CD4-positive, alpha-beta T cell (primary cell): ENCODE data around the gene DDIT3. TPM values are rescaled to one million over a fixed set of nuclear protein-coding genes. Genes with fewer than 3 reads are reported as not detected.

Experiments used
- ATAC-seq: fragments of 200-7000 bp; cut with Tn5 transposase; one replicate; pipeline ENCODE4 v1.10.0; 2022; ENCODE audit warnings: mild to moderate bottlenecking; ENCODE audit not compliant: poor library complexity
- CTCF ChIA-PET: fragments of 350-600 bp; sonication (Branson Sonifier 250); formaldehyde crosslinking; loops from one replicate; lab custom pipeline; 2021; ENCODE audit warnings: antibody characterized with exemption, inconsistent platforms; lab: Charles Lee
- POLR2A ChIA-PET: fragments of 350-600 bp; sonication (Branson Sonifier 250); formaldehyde crosslinking; loops from one replicate; lab custom pipeline; 2021; ENCODE audit warnings: antibody characterized with exemption, inconsistent platforms; lab: Charles Lee
- DNase-seq, 14 experiments: peaks; one replicate each; pipeline ENCODE4 v3.0.0-alpha.2; 2013 to 2020; ENCODE audit warnings: mixed read lengths in 2 of 14
- H3K27ac ChIP-seq, 2 donors: one replicate each; pipeline versions ENCODE4 v1.5.1 to v1.7.0; 2013; ENCODE audit warnings: low read length in 2 of 2, low read depth in 1 of 2, mild to moderate bottlenecking in 1 of 2
- H3K27me3 ChIP-seq, 2 experiments: 1 replicate in 1 of 2; 2 replicates in 1 of 2; pipeline versions ENCODE4 v1.6.1 to v1.7.0; 2013; ENCODE audit warnings: low read length in 2 of 2, control low read depth in 1 of 2, mild to moderate bottlenecking in 1 of 2, moderate library complexity in 1 of 2; ENCODE audit not compliant: insufficient read depth in 2 of 2, control insufficient read depth in 1 of 2
- H3K36me3 ChIP-seq: one replicate; pipeline ENCODE4 v1.6.1; 2013; ENCODE audit warnings: low read length, control low read depth; ENCODE audit not compliant: insufficient read depth
- H3K4me1 ChIP-seq: one replicate; pipeline ENCODE4 v1.6.1; 2013; ENCODE audit warnings: low read length, control low read depth; ENCODE audit not compliant: insufficient read depth
- H3K4me3 ChIP-seq: one replicate; pipeline ENCODE4 v1.5.1; 2013; ENCODE audit warnings: mild to moderate bottlenecking, low read length, moderate library complexity
- H3K9me3 ChIP-seq, 2 experiments: 1 replicate in 1 of 2; 2 replicates in 1 of 2; pipeline versions ENCODE4 v1.6.1 to v1.7.0; 2013; ENCODE audit warnings: low read length in 2 of 2, mild to moderate bottlenecking in 2 of 2, control low read depth in 1 of 2, moderate library complexity in 1 of 2; ENCODE audit not compliant: control insufficient read depth in 1 of 2, insufficient read depth in 1 of 2
- H3K27ac Mint-ChIP-seq: one replicate; pipeline ENCODE4 v1.8.0; 2020; ENCODE audit warnings: mixed read lengths
- H3K27me3 Mint-ChIP-seq: one replicate; pipeline ENCODE4 v1.8.0; 2021; ENCODE audit warnings: mixed read lengths
- H3K36me3 Mint-ChIP-seq: one replicate; pipeline ENCODE4 v1.8.0; 2021; ENCODE audit warnings: low read depth, mixed read lengths
- H3K4me1 Mint-ChIP-seq: one replicate; pipeline ENCODE4 v1.8.0; 2021; ENCODE audit warnings: low read depth, mixed read lengths
- H3K4me3 Mint-ChIP-seq: one replicate; pipeline ENCODE4 v1.8.0; 2020; ENCODE audit warnings: mild to moderate bottlenecking, mixed read lengths
- H3K9me3 Mint-ChIP-seq: one replicate; pipeline ENCODE4 v1.8.0; 2020; ENCODE audit warnings: mixed read lengths
- CTCF ChIP-seq: fragments of 200-600 bp; IDR thresholded peaks from one replicate; pipeline ENCODE4 v1.8.0; 2022; ENCODE audit warnings: antibody characterized with exemption, mild to moderate bottlenecking
- intact Hi-C, 2 experiments: fragments of 100-400 bp; cut with DNase I in 1 of 2; cut with micrococcal nuclease in 1 of 2; formaldehyde crosslinking; loops; one replicate each; pipeline versions ENCODE4 v1.15.1 to v1.9.0; 2023 to 2025; cut with DNase I, micrococcal nuclease
- total RNA-seq, 174 experiments: library from RNA in 2 of 174; stranded (reverse) in 2 of 174; gene quantifications; one replicate each; pipeline ENCODE4 v1.2.3 and lab custom pipeline; 2021 to 2026

DDIT3 gene
- total RNA-seq, 2 experiments from 2014 or later = 145 TPM

DNA sequence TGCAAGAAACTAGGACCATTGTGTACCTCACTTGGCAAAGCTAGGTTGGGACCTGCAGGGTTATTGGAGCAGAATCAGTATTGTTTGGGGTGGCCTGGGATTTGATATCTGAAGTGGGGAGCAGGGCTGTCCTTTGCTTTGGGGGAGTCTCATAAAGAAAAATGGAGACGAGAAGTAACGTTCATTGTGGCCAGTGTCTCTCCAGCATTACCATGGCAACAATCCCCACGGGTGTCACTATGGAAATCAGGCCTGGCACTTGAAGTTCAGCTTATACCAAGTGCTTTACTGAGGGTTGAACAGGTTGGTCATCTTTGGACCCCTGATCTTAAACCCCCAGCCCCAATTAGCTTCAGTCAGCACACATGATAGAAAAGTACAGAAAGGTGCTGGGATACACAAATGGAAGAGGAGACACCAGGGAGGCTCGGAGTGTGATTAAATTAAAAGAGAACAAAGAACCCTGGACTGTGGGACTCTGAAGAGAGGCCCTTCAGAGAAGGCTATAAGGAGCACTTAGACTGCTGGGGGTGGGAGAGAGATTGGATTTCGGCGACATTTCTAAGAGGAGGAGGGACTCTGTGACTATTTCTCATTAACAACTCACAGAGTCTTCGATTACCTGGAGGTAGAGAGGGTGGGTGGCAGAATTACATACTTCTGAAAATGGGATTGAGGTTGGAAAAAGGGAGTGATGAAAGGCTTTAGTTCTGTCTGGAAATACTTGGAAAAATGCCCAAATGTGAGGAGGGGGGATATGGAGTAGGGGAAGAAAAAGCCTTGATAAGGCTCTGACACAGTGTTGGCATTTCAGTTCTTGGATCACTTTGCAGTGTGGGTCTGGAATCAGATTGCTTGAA is 33.3 kb upstream of the DDIT3 start:
- Mint-ChIP-seq H3K4me1 (peaks cover 8% of the 10 kb centered on the region), H3K9me3 (no peaks in the 10 kb centered on the region), H3K27ac (no peak overlapping the region), H3K4me3 (no peak overlapping the region), H3K27me3 (peaks cover 4% of the 10 kb centered on the region), H3K36me3 (no peaks in the 10 kb centered on the region)
- Histone ChIP-seq H3K4me1 (peaks cover 16% of the 10 kb centered on the region), H3K4me3 (no peak overlapping the region), H3K36me3 (no peaks in the 10 kb centered on the region), H3K27me3 (peaks cover 4 to 8% of the 10 kb centered on the region in 2 experiments), H3K27ac (no peak overlapping the region), H3K9me3 (no peaks in the 10 kb centered on the region)
- POLR2A ChIA-PET = no interaction called here
- no peak for TF ChIP-seq CTCF
- intact Hi-C loops = loop anchor here in 1 of 2 experiments (10.0 kb wide), 1 partner anchor 1009 kb away; no protein-coding TSS in a partner anchor
- CTCF ChIA-PET = no interaction called here
- DNase-seq (no peak), ATAC-seq (no peak)

- H3K4me1 ChIP-seq = peaks cover 16% of the 10 kb centered on the region
- POLR2A ChIA-PET = no interaction called here
- H3K4me3 Mint-ChIP-seq = no peak overlapping the region
- no peaks in the 10 kb centered on the region for H3K36me3 ChIP-seq
- H3K36me3 Mint-ChIP-seq = no peaks in the 10 kb centered on the region
- H3K9me3 ChIP-seq = no peaks in the 10 kb centered on the region
- no peaks in the 10 kb centered on the region for H3K9me3 Mint-ChIP-seq
- no peak overlapping the region for H3K4me3 ChIP-seq
- ATAC-seq = no peak
- no peak overlapping the region for H3K27ac Mint-ChIP-seq
- CTCF ChIA-PET = no interaction called here
- peaks cover 4% of the 10 kb centered on the region for H3K27me3 Mint-ChIP-seq
- no peak overlapping the region for H3K27ac ChIP-seq
- TF ChIP-seq CTCF = no peak
- H3K27me3 ChIP-seq = peaks cover 4 to 8% of the 10 kb centered on the region in 2 experiments
- peaks cover 8% of the 10 kb centered on the region for H3K4me1 Mint-ChIP-seq
- DNase-seq = no peak
- intact Hi-C loops = loop anchor here in 1 of 2 experiments (10.0 kb wide), 1 partner anchor 1008 kb away; no protein-coding TSS in a partner anchor
Measured at GRCh38 chr12:57552835-57553313, 32.6 kb upstream of the DDIT3 start.

GRCh38 chr12:57552306-57552651 is 32.0 kb upstream of the DDIT3 start:
- Histone ChIP-seq H3K9me3 (no peaks in the 10 kb centered on the region), H3K36me3 (no peaks in the 10 kb centered on the region), H3K4me1 (peaks cover 16% of the 10 kb centered on the region), H3K27me3 (peaks cover 4 to 8% of the 10 kb centered on the region in 2 experiments), H3K27ac (no peak overlapping the region), H3K4me3 (no peak overlapping the region)
- H3K9me3 Mint-ChIP-seq = no peaks in the 10 kb centered on the region
- peaks cover 14% of the 10 kb centered on the region for H3K4me1 Mint-ChIP-seq
- TF ChIP-seq CTCF = no peak
- DNase-seq = no peak
- intact Hi-C loops = loop anchor here in 1 of 2 experiments (10.0 kb wide), 1 partner anchor 1007 kb away; no protein-coding TSS in a partner anchor
- H3K36me3 Mint-ChIP-seq = no peaks in the 10 kb centered on the region
- no peak overlapping the region for H3K27ac Mint-ChIP-seq
- peak overlapping the region; percentile 18 for H3K4me3 Mint-ChIP-seq
- ATAC-seq = no peak
- POLR2A ChIA-PET = no interaction called here
- CTCF ChIA-PET = no interaction called here
- peaks cover 4% of the 10 kb centered on the region for H3K27me3 Mint-ChIP-seq
